DOHH2 (cell line): Measurements from ENCODE around the gene LRRC43.
A peak's percentile ranks its signal among the peaks of the same experiment; 100 is the strongest.

Experiments
- H3F3A ChIP-seq: fragments of 200-600 bp; sonication (generic), shearing (Covaris generic); 2 replicates; pipeline ENCODE4 v1.6.0; 2016; ENCODE audit warnings: antibody characterized with exemption, mild to moderate bottlenecking; ENCODE audit not compliant: control insufficient read depth, insufficient read depth
- H3K27ac ChIP-seq: fragments of 200-600 bp; sonication (generic); 2 replicates; pipeline ENCODE4 v1.5.1; 2014; ENCODE audit warnings: low read depth, mild to moderate bottlenecking, low read length, moderate library complexity
- H3K27me3 ChIP-seq: fragments of 200-600 bp; sonication (generic); 2 replicates; pipeline ENCODE4 v1.6.1; 2014; ENCODE audit warnings: mild to moderate bottlenecking, low read length, mixed read lengths; ENCODE audit not compliant: control insufficient read depth
- H3K36me3 ChIP-seq: fragments of 200-600 bp; sonication (generic); 2 replicates; pipeline ENCODE4 v1.6.1; 2014; ENCODE audit warnings: mild to moderate bottlenecking, low read length, moderate library complexity, mixed read lengths; ENCODE audit not compliant: control insufficient read depth
- H3K4me1 ChIP-seq: fragments of 200-600 bp; sonication (generic); 2 replicates; pipeline ENCODE4 v1.6.1; 2014; ENCODE audit warnings: mild to moderate bottlenecking, low read length, mixed read lengths; ENCODE audit not compliant: control insufficient read depth
- H3K4me2 ChIP-seq: fragments of 200-600 bp; sonication (generic); 2 replicates; pipeline ENCODE4 v1.6.0; 2014; ENCODE audit warnings: mild to moderate bottlenecking, low read length, moderate library complexity
- H3K4me3 ChIP-seq: fragments of 200-600 bp; sonication (generic); 2 replicates; pipeline ENCODE4 v1.5.1; 2014; ENCODE audit warnings: mild to moderate bottlenecking, low read length, mixed read lengths
- H3K79me2 ChIP-seq: fragments of 200-600 bp; sonication (generic); 2 replicates; pipeline ENCODE4 v1.6.1; 2014; ENCODE audit warnings: mild to moderate bottlenecking, low read length, mixed read lengths; ENCODE audit not compliant: control insufficient read depth
- H3K9me2 ChIP-seq: fragments of 200-600 bp; sonication (generic); replicated peaks from 2 replicates; pipeline ENCODE4 v1.6.1; 2014; ENCODE audit warnings: mild to moderate bottlenecking, low read length, mixed read lengths; ENCODE audit not compliant: control insufficient read depth
- H3K9me3 ChIP-seq: fragments of 200-600 bp; sonication (generic); 2 replicates; pipeline ENCODE4 v1.6.1; 2014; ENCODE audit warnings: antibody characterized with exemption, low read length, mixed read lengths; ENCODE audit not compliant: control insufficient read depth, insufficient read depth
- H4K20me1 ChIP-seq: fragments of 200-600 bp; sonication (generic); 2 replicates; pipeline ENCODE4 v1.6.0; 2014; ENCODE audit warnings: low read depth, mild to moderate bottlenecking, antibody characterized with exemption, low read length, moderate library complexity; ENCODE audit not compliant: control insufficient read depth, insufficient read depth
- EZH2phosphoT487 ChIP-seq: fragments of 200-600 bp; sonication (generic); IDR thresholded peaks from 2 replicates; pipeline ENCODE4 v1.6.1; 2017; ENCODE audit warnings: borderline replicate concordance, mild to moderate bottlenecking, antibody characterized with exemption, low read length, moderate library complexity, mixed read lengths
- TF ChIP-seq, protein P1 (sequence below): fragments of 200-600 bp; sonication (generic); IDR thresholded peaks from one replicate; pipeline ENCODE4 v1.5.1; 2014; ENCODE audit warnings: antibody characterized with exemption, mild to moderate bottlenecking, low read depth, low read length; ENCODE audit not compliant: poor library complexity, severe bottlenecking

Gene LRRC43

DNA sequence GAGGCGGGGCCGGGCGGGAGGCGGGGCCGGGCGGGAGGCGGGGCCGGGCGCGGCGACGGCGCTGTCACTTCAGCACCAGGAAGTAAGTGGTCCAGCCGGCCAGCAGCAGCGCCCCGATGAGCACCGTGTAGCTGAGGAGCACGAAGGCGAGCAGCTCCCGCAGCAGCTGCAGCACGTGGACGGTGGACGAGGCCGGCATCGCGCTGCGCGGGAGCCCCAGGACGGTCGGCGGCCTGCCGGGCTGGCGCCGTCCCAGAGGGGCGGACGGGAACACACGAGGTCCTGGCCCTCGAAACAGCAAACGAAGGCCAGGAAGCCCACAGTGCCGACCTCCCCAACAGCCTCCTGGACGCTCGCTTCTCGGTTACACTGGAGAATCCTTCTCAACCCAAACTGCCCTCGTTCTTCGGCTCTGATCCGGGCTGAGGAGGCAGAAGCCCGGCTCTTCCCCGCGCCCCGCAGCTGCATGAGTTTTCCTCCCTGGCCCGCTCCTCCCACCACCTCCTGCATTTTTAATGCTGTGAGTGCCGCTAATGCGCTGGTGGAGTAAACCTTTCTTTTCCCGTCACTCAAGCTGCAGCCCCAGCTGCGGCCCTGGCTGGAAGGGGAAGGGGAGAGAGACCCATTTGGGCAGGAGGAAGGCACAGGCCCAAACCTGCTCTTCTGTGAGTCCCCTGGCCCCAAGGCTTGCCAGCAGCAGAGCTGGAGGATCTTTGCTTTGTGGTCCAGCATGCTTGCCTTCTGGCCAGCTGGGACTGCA is 43.6 kb downstream of the LRRC43 start:
- Histone ChIP-seq H3K36me3 (peaks cover 33% of the 10 kb centered on the region), H3K9me3 (no peaks in the 10 kb centered on the region), H4K20me1 (peaks cover 7% of the 10 kb centered on the region; the same call in 1 of the 2 replicates), H3F3A (no peaks in the 10 kb centered on the region), H3K4me2 (peak overlapping the region; percentile 72), H3K4me3 (peak overlapping the region; percentile 72), H3K4me1 (peaks cover 25% of the 10 kb centered on the region), H3K79me2 (peaks cover 42% of the 10 kb centered on the region), H3K27ac (no peak overlapping the region), H3K9me2 (no peaks in the 10 kb centered on the region), H3K27me3 (no peaks in the 10 kb centered on the region)
- TF ChIP-seq, protein P1, sequence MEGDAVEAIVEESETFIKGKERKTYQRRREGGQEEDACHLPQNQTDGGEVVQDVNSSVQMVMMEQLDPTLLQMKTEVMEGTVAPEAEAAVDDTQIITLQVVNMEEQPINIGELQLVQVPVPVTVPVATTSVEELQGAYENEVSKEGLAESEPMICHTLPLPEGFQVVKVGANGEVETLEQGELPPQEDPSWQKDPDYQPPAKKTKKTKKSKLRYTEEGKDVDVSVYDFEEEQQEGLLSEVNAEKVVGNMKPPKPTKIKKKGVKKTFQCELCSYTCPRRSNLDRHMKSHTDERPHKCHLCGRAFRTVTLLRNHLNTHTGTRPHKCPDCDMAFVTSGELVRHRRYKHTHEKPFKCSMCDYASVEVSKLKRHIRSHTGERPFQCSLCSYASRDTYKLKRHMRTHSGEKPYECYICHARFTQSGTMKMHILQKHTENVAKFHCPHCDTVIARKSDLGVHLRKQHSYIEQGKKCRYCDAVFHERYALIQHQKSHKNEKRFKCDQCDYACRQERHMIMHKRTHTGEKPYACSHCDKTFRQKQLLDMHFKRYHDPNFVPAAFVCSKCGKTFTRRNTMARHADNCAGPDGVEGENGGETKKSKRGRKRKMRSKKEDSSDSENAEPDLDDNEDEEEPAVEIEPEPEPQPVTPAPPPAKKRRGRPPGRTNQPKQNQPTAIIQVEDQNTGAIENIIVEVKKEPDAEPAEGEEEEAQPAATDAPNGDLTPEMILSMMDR = no peak
- no peak for TF ChIP-seq EZH2phosphoT487

DNA sequence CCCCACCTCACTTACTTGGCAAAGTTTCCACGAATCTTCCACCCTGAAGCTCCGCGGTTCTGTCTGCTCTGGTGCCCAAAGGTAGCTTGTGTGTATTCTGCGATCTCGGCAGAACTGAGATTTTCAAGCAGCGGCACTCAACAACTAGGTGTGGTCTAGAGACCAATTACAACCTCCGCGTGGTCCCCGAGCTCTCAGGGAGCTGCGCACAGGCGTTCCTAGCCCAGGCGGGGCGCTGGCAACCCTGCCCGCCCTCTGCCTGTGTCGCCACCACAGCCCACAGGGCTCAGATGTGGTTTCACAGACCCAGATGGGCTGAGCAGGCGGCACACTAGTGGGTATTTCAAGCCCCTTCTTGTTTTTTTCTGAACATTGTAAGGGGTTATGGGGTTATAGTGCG is 44.4 kb downstream of the LRRC43 start:
- Histone ChIP-seq H3K9me3 (no peaks in the 10 kb centered on the region), H3K4me3 (no peak overlapping the region), H3K4me1 (peaks cover 25% of the 10 kb centered on the region), H4K20me1 (peaks cover 7% of the 10 kb centered on the region; the same call in 1 of the 2 replicates), H3K9me2 (no peaks in the 10 kb centered on the region), H3K36me3 (peaks cover 26% of the 10 kb centered on the region), H3K4me2 (peak overlapping the region; percentile 72; the same call in 1 of the 2 replicates), H3F3A (no peaks in the 10 kb centered on the region), H3K79me2 (peaks cover 34% of the 10 kb centered on the region), H3K27ac (no peak overlapping the region), H3K27me3 (no peaks in the 10 kb centered on the region)
- TF ChIP-seq EZH2phosphoT487 = no peak
- TF ChIP-seq, protein P1 = no peak

DNA sequence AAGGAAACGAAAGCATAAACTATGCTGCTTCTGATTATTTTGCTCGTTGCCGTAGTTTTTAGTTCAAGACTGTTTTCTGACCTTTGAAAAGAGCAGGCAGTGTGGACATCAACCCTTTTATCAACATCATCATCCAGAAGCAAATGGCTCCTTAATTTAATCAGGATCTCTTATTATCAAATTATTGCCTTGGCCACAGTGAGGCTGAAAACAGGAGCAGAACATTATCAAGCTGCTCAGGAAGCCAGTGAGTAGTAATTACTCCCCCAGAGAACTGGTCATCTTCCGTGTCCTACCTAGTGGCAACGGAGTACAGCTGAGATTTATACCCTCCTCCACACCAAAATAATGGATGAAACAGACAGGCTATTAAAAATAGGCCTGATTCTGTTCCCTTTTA is 45.2 kb downstream of the LRRC43 start:
- no peak overlapping the region for H3K4me3 ChIP-seq
- H3K79me2 ChIP-seq = peaks cover 27% of the 10 kb centered on the region
- no peaks in the 10 kb centered on the region for H3F3A ChIP-seq
- no peak overlapping the region for H3K4me2 ChIP-seq
- no peaks in the 10 kb centered on the region for H3K27me3 ChIP-seq
- H3K9me3 ChIP-seq = no peaks in the 10 kb centered on the region
- no peak overlapping the region for H3K27ac ChIP-seq
- H4K20me1 ChIP-seq = peaks cover 7% of the 10 kb centered on the region; the same call in 1 of the 2 replicates
- H3K36me3 ChIP-seq = peaks cover 20% of the 10 kb centered on the region
- H3K9me2 ChIP-seq = no peaks in the 10 kb centered on the region
- TF ChIP-seq, protein P1 = no peak
- TF ChIP-seq EZH2phosphoT487 = no peak
- peaks cover 25% of the 10 kb centered on the region for H3K4me1 ChIP-seq
